Measurements from ENCODE around the gene DNASE1L2.

GRCh38 chr16:2208772-2209171 lies 27.5 kb upstream of the DNASE1L2 start:
- no peak for TF ChIP-seq CTCF (conservative IDR thresholded peaks at IDR 0.05; ENCODE audit: low read depth, low read length)
- TF ChIP-seq FOS (IDR thresholded peaks at IDR 0.05; ENCODE audit: low read depth, low read length): no peak
- no peak for TF ChIP-seq MAZ (IDR thresholded peaks at IDR 0.05; ENCODE audit: borderline replicate concordance, low read depth, low read length)
- TF ChIP-seq SMC3 (IDR thresholded peaks at IDR 0.05; ENCODE audit: low read depth, low read length): no peak
- TF ChIP-seq BHLHE40 (IDR thresholded peaks at IDR 0.05; ENCODE audit: low read depth, low read length): no peak
- no peak for TF ChIP-seq USF2 (IDR thresholded peaks at IDR 0.05; ENCODE audit: low read depth, low read length)
- no peak for TF ChIP-seq POLR2A (IDR thresholded peaks at IDR 0.05; ENCODE audit: low read depth, low read length)
- no peak for TF ChIP-seq RAD21 (IDR thresholded peaks at IDR 0.05; ENCODE audit: low read length)
- no peak for TF ChIP-seq RCOR1 (IDR thresholded peaks at IDR 0.05; ENCODE audit: insufficient replicate concordance, low read length)
- no peak for TF ChIP-seq CEBPB (IDR thresholded peaks at IDR 0.05; ENCODE audit: low read depth, low read length)
- no peak for TF ChIP-seq MXI1 (IDR thresholded peaks at IDR 0.05; ENCODE audit: borderline replicate concordance, low read depth, low read length)
- TF ChIP-seq RFX5 (IDR thresholded peaks at IDR 0.05; ENCODE audit: low read depth, low read length): no peak
- TF ChIP-seq NFE2L2 (IDR thresholded peaks at IDR 0.05; ENCODE audit: low read depth, low read length): no peak

Measured in IMR-90 (cell line).